Measurements from ENCODE around the gene TMEM62. TPM values are rescaled to one million over a fixed set of nuclear protein-coding genes. Genes with fewer than 3 reads are reported as not detected.

The TMEM62 gene
- total RNA-seq, 1 donor from 2014 or later = 15.3 TPM

GRCh38 chr15:43144512-43144911, 11.1 kb downstream of the TMEM62 start:
- H3K36me3 Mint-ChIP-seq (ENCODE audit: low read depth) = peaks cover 20% of the 10 kb centered on the region
- no peak overlapping the region for H3K4me3 Mint-ChIP-seq
- no peak for TF ChIP-seq CTCF (conservative IDR thresholded peaks at IDR 0.05)
- DNase-seq (ENCODE audit: low read depth, low spot score) = no peak
- no peaks in the 10 kb centered on the region for H3K27me3 Mint-ChIP-seq (ENCODE audit: low read depth)
- no peak overlapping the region for H3K27ac Mint-ChIP-seq (ENCODE audit: unreplicated experiment)
- no peaks in the 10 kb centered on the region for H3K4me1 Mint-ChIP-seq
- H3K9me3 Mint-ChIP-seq = no peaks in the 10 kb centered on the region

- no peaks in the 10 kb centered on the region for H3K4me1 Mint-ChIP-seq
- no peak for TF ChIP-seq CTCF (conservative IDR thresholded peaks at IDR 0.05)
- peak overlapping the region; percentile 44 for H3K27ac Mint-ChIP-seq (ENCODE audit: unreplicated experiment)
- H3K4me3 Mint-ChIP-seq = no peak overlapping the region
- peaks cover 7% of the 10 kb centered on the region for H3K36me3 Mint-ChIP-seq (ENCODE audit: low read depth)
- no peaks in the 10 kb centered on the region for H3K27me3 Mint-ChIP-seq (ENCODE audit: low read depth)
- no peaks in the 10 kb centered on the region for H3K9me3 Mint-ChIP-seq
- DNase-seq (ENCODE audit: low read depth, low spot score) = no peak
These were observed 12.8 kb downstream of the TMEM62 start for GRCh38 chr15:43146184-43146583.

- no peak for DNase-seq (ENCODE audit: low read depth, low spot score)
- no peaks in the 10 kb centered on the region for H3K27me3 Mint-ChIP-seq (ENCODE audit: low read depth)
- TF ChIP-seq CTCF (conservative IDR thresholded peaks at IDR 0.05) = no peak
- no peak overlapping the region for H3K27ac Mint-ChIP-seq (ENCODE audit: unreplicated experiment)
- no peaks in the 10 kb centered on the region for H3K4me1 Mint-ChIP-seq
- H3K36me3 Mint-ChIP-seq (ENCODE audit: low read depth) = peaks cover 2% of the 10 kb centered on the region
- no peak overlapping the region for H3K4me3 Mint-ChIP-seq
- no peaks in the 10 kb centered on the region for H3K9me3 Mint-ChIP-seq
These were observed 17.0 kb downstream of the TMEM62 start for GRCh38 chr15:43150191-43150929.

- Mint-ChIP-seq H3K9me3 (no peaks in the 10 kb centered on the region), H3K27ac (ENCODE audit: unreplicated experiment) (no peak overlapping the region), H3K4me1 (no peaks in the 10 kb centered on the region)
These were observed 18.3 kb downstream of the TMEM62 start for GRCh38 chr15:43151688-43152087.

GRCh38 chr15:43153269-43153668, 19.9 kb downstream of the TMEM62 start:
- Mint-ChIP-seq H3K4me3 (no peak overlapping the region), H3K4me1 (no peaks in the 10 kb centered on the region), H3K9me3 (no peaks in the 10 kb centered on the region), H3K27me3 (ENCODE audit: low read depth) (no peaks in the 10 kb centered on the region), H3K27ac (ENCODE audit: unreplicated experiment) (no peak overlapping the region), H3K36me3 (ENCODE audit: low read depth) (peaks cover 8% of the 10 kb centered on the region)
- DNase-seq (ENCODE audit: low read depth, low spot score) = no peak
- TF ChIP-seq CTCF (conservative IDR thresholded peaks at IDR 0.05) = no peak

More at GRCh38 chr15:43151688-43152087, 18.3 kb downstream of the TMEM62 start:
- peaks cover 4% of the 10 kb centered on the region for H3K36me3 Mint-ChIP-seq (ENCODE audit: low read depth)
- no peak for TF ChIP-seq CTCF (conservative IDR thresholded peaks at IDR 0.05)
- no peak for DNase-seq (ENCODE audit: low read depth, low spot score)
- H3K4me3 Mint-ChIP-seq = no peak overlapping the region
- H3K27me3 Mint-ChIP-seq (ENCODE audit: low read depth) = no peaks in the 10 kb centered on the region

Measured in neural crest cell (in vitro differentiated cells).